HG03520 (cell line): ENCODE measurements around the gene ARRB1.

Experiments
- ATAC-seq: cut with Tn5 transposase; IDR thresholded peaks from one replicate; pipeline ENCODE4 v1.9.1; 2021; ENCODE audit warnings: mild to moderate bottlenecking, moderate library complexity; ENCODE audit not compliant: unreplicated experiment

Gene ARRB1

DNA sequence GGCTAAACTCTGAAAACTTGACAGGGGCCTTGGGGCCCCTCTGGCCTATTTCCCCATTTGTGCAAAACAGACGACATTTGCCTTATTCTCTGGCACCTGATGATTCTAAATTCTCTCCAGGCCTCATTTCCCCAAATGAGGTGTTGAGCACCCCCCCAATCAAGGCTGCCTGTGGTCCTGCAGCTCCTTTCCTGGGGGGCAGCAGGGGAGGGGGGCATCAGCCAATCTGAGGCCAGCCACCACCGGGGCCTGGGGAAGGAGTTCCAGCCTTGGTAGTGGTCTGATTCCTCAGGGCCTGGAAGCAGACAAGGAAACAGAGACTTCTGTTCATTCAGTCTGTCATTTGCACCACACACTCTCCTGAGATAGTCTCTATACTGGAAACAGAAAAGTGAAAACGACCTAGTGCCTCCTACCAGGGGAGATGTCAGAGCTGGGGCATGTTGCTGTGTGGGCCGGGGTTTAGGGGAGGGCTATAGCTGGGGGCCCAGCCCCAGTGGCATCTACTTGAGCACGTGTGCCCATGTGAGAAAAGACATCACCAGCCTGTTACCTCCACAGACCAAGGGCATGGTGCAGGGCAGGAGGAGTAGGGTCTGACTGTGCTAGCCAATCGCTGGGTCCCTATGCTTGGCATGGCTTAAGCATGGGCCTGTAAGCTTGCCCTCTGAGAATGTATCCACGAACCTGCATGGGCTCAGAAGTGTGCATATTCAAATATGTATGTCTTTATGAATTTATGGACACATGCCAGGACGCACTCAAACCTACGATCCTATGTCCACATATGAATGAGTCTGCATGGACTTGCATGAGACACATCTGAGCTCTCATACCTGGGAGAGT, 112.6 kb downstream of the ARRB1 start:
- ATAC-seq, result no peak

DNA sequence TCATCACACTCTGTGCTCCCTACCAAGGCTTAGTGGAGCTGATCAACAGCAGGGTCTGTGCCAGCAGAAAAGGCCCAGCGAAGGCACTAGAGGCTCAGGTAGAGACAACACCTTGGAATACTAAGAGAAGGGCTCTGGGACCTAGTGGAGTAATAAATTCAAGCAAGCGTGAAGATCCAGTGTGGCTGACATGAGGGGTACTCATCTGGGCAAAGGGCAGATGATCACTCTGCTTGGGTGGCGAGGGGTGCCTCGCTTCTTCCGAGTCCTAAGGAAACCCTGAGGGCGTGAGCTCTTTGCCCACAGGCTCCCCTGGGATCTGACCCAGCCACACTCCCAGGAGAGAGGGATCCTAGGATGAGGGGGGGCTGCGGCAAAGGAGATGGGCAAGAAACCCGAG, 114.4 kb downstream of the ARRB1 start:
- no peak for ATAC-seq

DNA sequence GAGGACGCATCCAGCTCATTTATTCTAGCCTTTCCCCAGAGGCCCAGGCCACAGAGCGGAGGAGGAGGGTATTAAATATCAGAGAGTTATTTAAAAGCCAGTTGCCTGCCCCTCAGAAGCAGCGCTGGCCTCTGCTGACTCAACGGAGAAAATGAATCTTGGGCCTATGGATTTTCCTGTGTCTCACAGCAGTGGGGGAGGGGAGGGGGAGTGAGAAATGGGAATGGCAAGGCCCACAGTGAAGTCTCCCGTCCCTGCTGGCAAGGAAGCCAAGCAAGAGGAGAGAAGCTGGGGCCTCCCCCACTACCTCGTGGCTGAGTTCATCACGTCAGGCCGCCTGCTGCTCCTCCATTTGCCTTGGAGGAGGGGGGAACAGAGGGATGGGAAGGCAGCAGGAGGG, 115.4 kb downstream of the ARRB1 start:
- no peak for ATAC-seq

DNA sequence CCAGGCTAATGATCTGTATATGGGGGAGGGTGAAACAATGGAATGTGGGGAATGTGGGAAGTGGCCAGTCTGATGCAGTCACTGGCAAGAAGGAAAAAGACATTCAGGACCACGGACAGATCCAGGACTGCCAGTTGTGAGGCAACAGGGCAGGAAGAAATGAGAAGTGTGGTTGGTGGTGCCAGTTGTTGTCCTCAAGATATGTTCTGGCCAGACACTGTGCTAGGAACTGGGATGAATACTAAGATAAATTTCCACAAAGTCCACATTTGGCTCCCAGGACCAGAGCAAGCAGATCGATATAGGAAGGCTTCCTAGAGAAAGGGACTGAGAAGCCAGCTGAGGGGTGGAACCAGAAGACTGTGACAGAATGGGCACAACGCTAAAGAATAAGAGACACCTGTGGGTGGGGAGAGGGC, 117.7 kb downstream of the ARRB1 start:
- no peak for ATAC-seq

DNA sequence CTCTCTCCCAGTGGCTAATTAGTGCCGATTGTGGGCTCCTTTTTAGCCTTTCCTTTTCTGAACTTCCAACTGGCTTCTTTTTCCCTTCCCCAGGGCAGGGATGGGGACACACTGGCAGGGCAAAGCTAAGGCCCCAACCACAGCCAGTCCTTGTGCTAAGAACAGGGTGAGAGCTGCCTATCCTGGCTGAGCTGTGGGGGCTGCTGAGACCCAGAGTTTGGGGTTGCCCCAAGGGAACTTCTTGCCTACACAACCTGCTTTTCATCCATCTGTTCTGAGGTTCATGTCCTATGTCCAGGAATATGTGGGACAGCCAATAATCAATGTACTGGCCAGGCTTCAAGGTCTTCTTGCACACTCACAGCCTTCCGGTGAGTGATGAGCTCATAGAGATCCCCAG, 120.8 kb downstream of the ARRB1 start:
- no peak for ATAC-seq

DNA sequence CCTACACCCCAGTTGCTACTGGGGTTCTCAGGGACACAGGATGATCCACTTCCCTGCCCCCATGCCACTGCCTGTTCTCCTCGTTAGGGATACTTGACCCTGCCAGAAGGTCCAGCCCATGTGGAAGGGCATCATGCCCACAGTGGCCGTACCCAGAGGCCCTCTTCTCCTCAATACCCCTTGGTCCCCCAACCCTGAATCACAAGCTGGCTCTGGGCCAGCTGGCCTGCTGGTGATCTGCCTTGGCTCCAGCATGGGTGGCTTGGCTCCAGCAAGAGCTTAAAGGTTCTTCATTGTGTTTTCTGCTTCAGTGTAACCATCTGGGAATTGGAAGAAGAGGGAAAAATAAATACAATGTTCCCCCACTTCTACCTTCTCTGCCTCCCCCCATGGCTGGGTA, 122.0 kb downstream of the ARRB1 start:
- no peak for ATAC-seq

DNA sequence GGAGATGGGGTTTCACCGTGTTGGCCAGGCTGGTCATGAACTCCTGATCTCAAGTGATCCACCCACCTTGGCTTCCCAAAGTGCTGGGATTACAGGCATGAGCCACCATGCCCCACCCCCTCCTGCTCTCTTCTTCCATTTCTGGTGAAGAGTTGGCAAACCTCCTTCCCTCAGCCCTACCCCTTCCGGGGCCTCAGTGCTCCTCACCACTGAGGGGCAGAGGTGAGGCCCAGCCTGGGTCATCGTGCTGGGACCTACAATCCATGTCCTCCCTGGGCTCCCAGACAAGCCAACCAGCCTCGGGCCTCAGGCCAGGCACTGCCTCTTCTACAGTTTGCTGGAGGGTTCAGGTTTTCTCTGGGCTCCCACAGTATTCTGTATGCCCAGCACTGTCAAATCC, 125.7 kb downstream of the ARRB1 start:
- ATAC-seq, result no peak

DNA sequence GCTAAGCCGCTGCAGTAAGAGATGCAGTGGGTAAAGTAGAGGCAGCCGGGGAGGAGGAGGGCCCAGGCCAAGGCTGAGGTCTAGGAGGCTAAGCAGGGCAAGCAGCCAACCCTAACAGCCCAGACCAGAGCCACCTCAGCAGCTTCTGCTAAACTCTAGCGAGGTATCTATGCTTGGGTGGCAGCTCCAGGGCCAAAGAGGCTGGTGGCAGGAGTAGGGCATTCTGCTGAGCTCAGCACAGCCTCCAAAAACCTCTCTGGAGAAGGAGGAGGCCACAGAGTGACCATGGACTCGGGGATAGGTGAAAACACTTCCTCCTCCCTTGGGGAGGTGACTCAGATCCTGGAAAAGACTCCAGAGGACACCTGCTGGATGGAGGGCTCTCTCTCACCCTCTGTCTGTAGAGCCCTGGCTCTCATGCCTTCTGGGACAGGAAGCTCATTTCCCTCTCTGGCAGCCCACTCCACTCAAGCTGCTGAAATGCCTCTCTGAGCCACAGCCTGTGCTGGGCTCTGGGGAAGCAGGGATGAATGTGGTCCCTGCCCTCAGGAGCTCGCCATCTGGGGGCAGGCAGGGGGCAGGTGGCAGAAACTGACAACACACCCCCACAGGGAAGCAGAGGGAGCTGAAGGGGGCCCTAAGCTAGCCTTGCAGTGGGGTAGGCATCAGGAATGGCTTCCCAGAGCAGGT, 127.4 kb downstream of the ARRB1 start:
- no peak for ATAC-seq

DNA sequence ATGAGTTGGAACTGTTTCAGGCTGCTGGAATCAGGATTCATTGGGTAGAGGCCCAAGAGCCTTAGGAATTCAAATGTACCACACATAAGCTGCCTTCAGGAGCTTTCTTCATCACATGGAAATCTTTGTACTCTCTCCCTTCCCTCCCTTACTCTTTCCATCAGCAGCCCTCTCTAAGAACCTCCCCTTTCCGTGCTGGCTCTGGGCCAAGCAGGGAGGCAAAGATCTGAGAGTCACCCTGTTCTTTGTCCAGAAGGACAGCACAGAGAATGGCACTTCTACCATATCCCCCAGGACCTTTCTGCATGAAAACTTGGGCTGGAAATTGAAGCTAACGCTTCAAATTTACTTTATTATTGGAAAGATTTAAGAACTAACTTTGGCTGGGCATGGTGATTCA, 131.6 kb downstream of the ARRB1 start:
- no peak for ATAC-seq

DNA sequence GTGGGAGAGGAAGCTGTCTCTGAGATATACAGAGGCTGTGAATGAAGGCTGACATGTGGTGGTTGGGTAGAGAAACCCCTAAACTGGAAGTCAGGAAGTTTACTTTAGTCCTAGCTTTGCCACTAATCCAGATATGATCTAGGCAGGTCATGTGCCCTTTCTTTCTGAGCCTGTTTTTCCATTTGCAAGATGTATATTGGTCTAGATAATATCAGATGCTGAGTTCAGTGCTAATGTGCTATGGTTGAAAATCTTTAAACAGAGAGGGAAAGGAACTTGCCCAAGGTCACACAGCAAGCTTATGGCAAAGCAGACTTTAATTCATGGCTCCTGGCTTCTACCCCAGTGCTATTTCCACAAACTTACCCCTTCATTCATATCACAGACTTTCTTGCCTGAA, 136.6 kb downstream of the ARRB1 start:
- ATAC-seq, result no peak

DNA sequence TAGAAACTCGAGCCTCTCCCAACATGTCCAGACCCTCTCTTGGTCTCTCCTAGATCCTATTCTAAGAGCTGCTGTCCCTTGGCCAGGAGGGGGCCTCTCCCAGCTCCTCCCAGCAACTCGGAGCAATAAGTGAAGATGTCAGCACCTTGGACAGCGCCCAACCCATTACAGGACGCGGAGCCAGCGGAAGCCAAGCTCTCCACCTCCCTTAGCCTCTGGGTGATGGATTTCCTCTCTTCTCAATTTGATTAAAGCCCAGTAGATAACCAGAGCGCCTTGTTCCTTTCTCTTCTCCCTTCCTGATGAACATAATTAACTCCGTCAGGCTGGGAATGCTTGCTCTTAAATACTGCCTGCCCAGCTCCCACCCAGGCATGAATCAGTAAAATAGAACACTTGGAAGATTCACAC, 137.0 kb downstream of the ARRB1 start:
- ATAC-seq, result no peak
